Stomach (tissue), 4 donors: Measurements from ENCODE around the gene SNX30.

Experiments
- CTCF ChIP-seq, 7 experiments: fragments of 450-650 bp in 4 of 7; fragments of 200-600 bp in 3 of 7; sonication (generic) in 3 of 7; IDR thresholded peaks; one replicate each; pipeline ENCODE4 v1.5.1; 2016 to 2019; ENCODE audit warnings: antibody characterized with exemption in 7 of 7, control low read depth in 2 of 7, mild to moderate bottlenecking in 1 of 7
- POLR2A ChIP-seq, 4 donors: fragments of 450-650 bp; IDR thresholded peaks; one replicate each; pipeline ENCODE4 v1.6.1; 2016; ENCODE audit warnings: antibody characterized with exemption in 4 of 4, control low read depth in 2 of 4, mild to moderate bottlenecking in 1 of 4, moderate library complexity in 1 of 4

GRCh38 chr9:112858625-112859147 is 108.1 kb downstream of the SNX30 start:
- TF ChIP-seq POLR2A (IDR thresholded peaks at IDR 0.05), result no peak
- no peak for TF ChIP-seq CTCF (IDR thresholded peaks at IDR 0.05)
